Memory B cell (primary cell): Measurements from ENCODE around the gene OR5A1.
"Not testable (repeated sequence)": the region's sequence is repeated elsewhere in the genome, so short reads cannot be mapped to it uniquely, and the experiment has no call there.

Source experiments
- ATAC-seq: fragments of 150-1000 bp; cut with Tn5 transposase; 2 replicates; pipeline ENCODE4 v1.10.0; 2021; ENCODE audit warnings: low read depth, mild to moderate bottlenecking, moderate library complexity
- DNase-seq, 2 donors: peaks; one replicate each; pipeline ENCODE4 v3.0.0; 2022; ENCODE audit warnings: low spot score in 2 of 2
- H3K27ac Mint-ChIP-seq: one replicate; pipeline ENCODE4 v1.8.0; 2022; ENCODE audit warnings: mild to moderate bottlenecking, moderate library complexity, mixed read lengths
- H3K27me3 Mint-ChIP-seq: one replicate; pipeline ENCODE4 v1.8.0; 2022; ENCODE audit warnings: mixed read lengths
- H3K36me3 Mint-ChIP-seq: one replicate; pipeline ENCODE4 v1.8.0; 2022; ENCODE audit warnings: mild to moderate bottlenecking, mixed read lengths
- H3K4me1 Mint-ChIP-seq: one replicate; pipeline ENCODE4 v1.8.0; 2022; ENCODE audit warnings: mixed read lengths
- H3K4me3 Mint-ChIP-seq: one replicate; pipeline ENCODE4 v1.8.0; 2022; ENCODE audit warnings: mild to moderate bottlenecking, moderate library complexity, mixed read lengths
- H3K9me3 Mint-ChIP-seq: one replicate; pipeline ENCODE4 v1.8.0; 2022; ENCODE audit warnings: mixed read lengths

OR5A1 gene

DNA sequence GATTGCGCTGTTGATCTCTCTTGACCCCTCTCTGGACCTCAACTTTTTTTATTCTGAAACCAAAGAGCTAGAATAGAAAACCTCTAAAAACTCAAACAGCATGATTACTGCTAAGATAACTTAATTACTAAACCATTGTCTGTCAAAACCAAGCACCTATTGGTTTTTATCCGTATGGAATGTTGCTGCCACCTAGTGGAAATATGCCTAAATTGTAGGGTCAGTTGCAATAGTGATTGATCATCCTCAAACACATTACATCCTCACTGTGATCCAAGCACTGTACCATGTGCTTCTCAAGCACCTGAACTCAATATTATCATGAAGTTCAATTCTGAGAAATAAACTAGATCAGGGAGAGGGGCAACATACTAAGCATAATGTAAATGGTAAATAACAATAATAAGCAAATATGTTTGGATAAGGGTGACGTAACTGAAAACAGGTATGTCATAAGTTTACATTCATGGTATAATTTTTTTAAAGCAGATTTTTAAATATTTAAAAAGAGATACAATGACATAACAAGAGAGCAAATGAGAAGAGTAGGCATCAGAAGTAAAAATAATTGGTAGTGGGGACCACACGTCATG, 6.2 kb upstream of the OR5A1 start:
- Mint-ChIP-seq H3K4me3 (no peak overlapping the region), H3K9me3 (no peaks in the 10 kb centered on the region), H3K4me1 (peaks cover 4% of the 10 kb centered on the region), H3K36me3 (no peaks in the 10 kb centered on the region), H3K27me3 (peaks cover 4% of the 10 kb centered on the region), H3K27ac (no peak overlapping the region)
- ATAC-seq (peak; percentile 87), DNase-seq (peak; percentile 63 to 82)

DNA sequence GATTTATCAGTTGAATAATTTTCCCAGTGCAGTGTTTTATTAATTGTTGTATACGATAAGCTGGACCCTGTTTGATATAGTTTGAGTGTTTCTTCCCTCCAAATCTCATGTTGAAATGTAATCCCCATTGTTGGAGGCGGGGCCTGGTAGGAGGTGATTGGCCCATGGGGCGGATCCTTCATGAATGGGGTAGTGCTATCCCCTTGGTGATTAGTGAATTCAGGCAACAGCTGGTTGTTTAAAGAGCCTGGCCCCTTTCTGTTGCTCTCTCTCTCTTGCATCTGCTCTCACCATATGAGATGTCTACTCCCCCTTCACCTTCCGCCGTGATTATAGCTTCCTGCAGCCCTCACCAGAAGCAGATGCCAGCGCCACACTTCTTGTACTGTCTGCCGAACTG, 1.5 kb downstream of the OR5A1 start:
- no peaks in the 10 kb centered on the region for H3K4me1 Mint-ChIP-seq
- no peak overlapping the region for H3K27ac Mint-ChIP-seq
- no peaks in the 10 kb centered on the region for H3K36me3 Mint-ChIP-seq
- no peak overlapping the region for H3K4me3 Mint-ChIP-seq
- peaks cover 3% of the 10 kb centered on the region for H3K27me3 Mint-ChIP-seq
- DNase-seq: no peak
- H3K9me3 Mint-ChIP-seq: no peaks in the 10 kb centered on the region
- ATAC-seq: no peak

DNA sequence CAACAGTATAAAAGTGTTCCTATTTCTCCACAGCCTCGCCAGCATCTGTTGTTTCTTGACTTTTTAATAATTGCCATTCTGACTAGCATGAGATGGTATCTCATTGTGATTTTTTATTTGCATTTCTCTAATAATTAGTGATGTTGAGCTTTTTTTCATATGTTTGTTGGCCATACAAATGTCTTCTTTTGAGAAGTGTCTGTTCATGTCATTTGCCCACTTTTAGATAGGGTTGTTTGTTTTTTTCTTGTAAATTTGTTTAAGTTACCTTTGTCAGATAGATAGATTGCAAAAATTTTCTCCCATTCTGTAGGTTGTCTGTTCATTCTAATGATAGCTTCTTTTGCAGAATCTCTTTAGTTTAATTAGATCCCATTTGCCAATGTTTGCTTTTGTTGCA, 9.4 kb downstream of the OR5A1 start:
- not testable (repeated sequence) for H3K27ac Mint-ChIP-seq, H3K36me3 Mint-ChIP-seq, H3K4me1 Mint-ChIP-seq, DNase-seq, H3K4me3 Mint-ChIP-seq, ATAC-seq
- H3K9me3 Mint-ChIP-seq: peaks cover 11% of the 10 kb centered on the region
- H3K27me3 Mint-ChIP-seq: peaks cover 14% of the 10 kb centered on the region

- ATAC-seq (no peak), DNase-seq (no peak)
- H3K27ac Mint-ChIP-seq: no peak overlapping the region
Measured at GRCh38 chr11:59448484-59448883, 12.2 kb downstream of the OR5A1 start.

GRCh38 chr11:59456661-59457060, 20.4 kb downstream of the OR5A1 start, which contains the start of gene OR4D6:
Gene OR4D6 (plus strand): TSS chr11:59456961. CDS start chr11:59456961, 0 bp downstream.
- Mint-ChIP-seq H3K36me3 (no peaks in the 10 kb centered on the region), H3K4me3 (no peak within 1 kb of the TSS), H3K4me1 (no peaks in the 10 kb centered on the region), H3K9me3 (no peaks in the 10 kb centered on the region), H3K27ac (no peak within 1 kb of the TSS), H3K27me3 (peaks cover 18% of the 10 kb centered on the region)
- no peak for DNase-seq
- no peak for ATAC-seq

More at GRCh38 chr11:59448484-59448883, 12.2 kb downstream of the OR5A1 start:
- H3K4me1 Mint-ChIP-seq: no peaks in the 10 kb centered on the region
- H3K27me3 Mint-ChIP-seq: peaks cover 10% of the 10 kb centered on the region
- H3K4me3 Mint-ChIP-seq: no peak overlapping the region
- peaks cover 4% of the 10 kb centered on the region for H3K36me3 Mint-ChIP-seq
- peaks cover 11% of the 10 kb centered on the region for H3K9me3 Mint-ChIP-seq

DNA sequence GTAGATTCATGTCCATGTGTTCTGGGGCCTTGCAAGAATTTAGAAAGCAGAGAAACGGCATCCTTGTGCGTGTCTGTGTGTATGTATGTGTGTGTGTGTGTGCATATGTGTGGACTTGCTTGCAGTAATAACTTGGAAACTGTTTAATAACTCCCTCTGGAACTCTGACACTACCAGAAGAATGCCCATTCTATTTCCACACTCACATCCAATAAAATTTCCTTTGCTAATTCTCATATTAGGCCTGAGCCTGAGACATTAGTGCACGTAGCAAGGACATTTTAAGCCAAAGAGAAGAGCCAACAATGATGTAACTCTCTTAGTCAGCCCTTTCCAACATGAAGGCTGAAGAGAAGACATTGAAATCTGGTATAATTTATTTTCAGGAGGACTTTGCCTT, 23.6 kb downstream of the OR5A1 start:
- DNase-seq (no peak), ATAC-seq (no peak)
- Mint-ChIP-seq H3K4me1 (no peaks in the 10 kb centered on the region), H3K36me3 (no peaks in the 10 kb centered on the region), H3K27ac (no peak overlapping the region), H3K27me3 (peaks cover 20% of the 10 kb centered on the region), H3K4me3 (no peak overlapping the region), H3K9me3 (no peaks in the 10 kb centered on the region)

DNA sequence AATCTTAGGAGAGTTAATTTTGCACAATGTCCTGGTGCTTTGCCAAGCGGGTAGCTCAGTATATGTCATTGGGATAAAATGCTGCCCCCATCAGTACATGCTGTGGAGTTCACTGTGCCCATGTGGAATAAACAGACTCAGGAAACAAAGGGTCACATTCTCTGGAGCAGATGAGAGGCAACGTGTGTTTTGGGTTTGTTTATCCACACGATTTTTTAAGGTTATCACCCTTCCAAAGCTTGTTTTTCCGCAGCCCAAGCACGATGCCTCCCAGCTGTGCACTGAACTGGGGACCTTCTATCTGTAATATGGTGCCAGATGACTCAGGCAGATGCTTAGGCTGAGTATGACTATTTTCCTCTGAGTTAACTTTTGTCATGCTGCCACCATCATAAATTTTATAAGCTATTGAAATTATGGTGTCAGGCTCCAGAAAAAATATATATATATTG, 26.9 kb downstream of the OR5A1 start:
- Mint-ChIP-seq H3K27ac (no peak overlapping the region), H3K4me3 (no peak overlapping the region), H3K36me3 (no peaks in the 10 kb centered on the region), H3K4me1 (no peaks in the 10 kb centered on the region), H3K9me3 (no peaks in the 10 kb centered on the region), H3K27me3 (peaks cover 14% of the 10 kb centered on the region)
- ATAC-seq (no peak), DNase-seq (no peak)

- Mint-ChIP-seq H3K9me3 (no peaks in the 10 kb centered on the region), H3K4me1 (peaks cover 12% of the 10 kb centered on the region), H3K27me3 (peaks cover 7% of the 10 kb centered on the region), H3K27ac (no peak within 1 kb of the TSS), H3K4me3 (no peak within 1 kb of the TSS), H3K36me3 (no peaks in the 10 kb centered on the region)
- ATAC-seq: no peak
- DNase-seq: no peak
Measured at GRCh38 chr11:59473015-59473414, 36.7 kb downstream of the OR5A1 start, which contains the start of gene OR4D10. Gene OR4D10 (plus strand): TSS chr11:59473315. CDS start chr11:59477430, 4,115 bp downstream.

DNA sequence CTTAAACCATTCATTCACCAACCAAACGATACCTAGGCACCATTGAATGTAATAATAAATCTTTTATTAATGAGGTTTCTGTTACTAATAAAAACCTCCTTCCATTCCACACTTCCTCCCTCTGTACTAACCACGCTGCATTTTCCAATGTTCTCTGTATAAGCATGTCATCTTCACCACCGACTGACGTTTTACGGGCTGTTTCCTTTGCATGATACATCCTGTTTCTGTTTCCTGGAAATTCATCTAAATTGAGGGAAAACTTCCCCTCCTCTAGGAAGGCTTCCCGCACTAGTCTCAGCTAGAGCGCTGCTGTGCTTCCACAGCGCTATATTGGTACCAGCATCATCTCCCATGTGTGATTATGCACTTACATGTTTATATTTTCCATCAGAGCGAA, 38.9 kb downstream of the OR5A1 start:
- DNase-seq (no peak), ATAC-seq (no peak)
- Mint-ChIP-seq H3K36me3 (no peaks in the 10 kb centered on the region), H3K9me3 (no peaks in the 10 kb centered on the region), H3K4me1 (peaks cover 12% of the 10 kb centered on the region), H3K27me3 (peaks cover 10% of the 10 kb centered on the region), H3K4me3 (no peak overlapping the region), H3K27ac (no peak overlapping the region)

DNA sequence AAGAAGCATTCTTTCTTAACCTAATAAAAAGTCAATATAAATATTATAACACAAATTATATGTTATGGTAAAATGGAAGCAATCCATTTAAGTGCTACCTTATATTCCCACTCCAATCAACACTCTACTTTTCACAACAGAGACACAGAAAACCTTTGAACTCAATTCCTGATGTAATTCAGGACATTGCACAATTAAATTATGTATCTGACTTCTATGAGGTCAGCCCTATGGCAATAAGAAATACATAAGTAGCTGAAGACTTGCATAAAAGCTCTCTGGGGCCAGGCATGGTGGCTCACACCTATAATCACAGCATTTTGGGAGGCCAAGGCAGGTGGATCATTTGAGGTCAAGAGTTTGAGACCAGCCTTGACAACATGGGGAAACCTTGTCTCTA, 43.6 kb downstream of the OR5A1 start:
- Mint-ChIP-seq H3K9me3 (no peaks in the 10 kb centered on the region), H3K27me3 (peaks cover 13% of the 10 kb centered on the region), H3K4me1 (peaks cover 12% of the 10 kb centered on the region)

DNA sequence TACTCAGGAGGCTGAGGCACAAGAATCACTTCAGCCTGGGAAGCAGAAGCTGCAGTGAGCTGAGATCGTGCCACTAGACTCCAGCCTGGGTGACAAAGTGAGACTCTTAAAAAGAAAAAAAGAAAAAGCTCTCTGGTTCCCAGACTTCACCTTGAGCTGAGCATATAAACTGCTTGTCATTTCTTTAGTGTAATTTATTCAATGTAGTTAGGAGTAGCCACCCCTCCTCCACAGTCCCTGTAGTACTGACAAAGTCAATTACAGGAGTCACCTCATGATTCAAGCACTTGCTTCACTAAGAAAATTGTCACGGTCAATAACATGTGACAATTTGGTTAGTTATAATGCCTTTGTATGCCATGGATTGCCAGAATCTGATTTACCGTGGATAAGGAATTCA, 44.1 kb downstream of the OR5A1 start:
- H3K9me3 Mint-ChIP-seq: no peaks in the 10 kb centered on the region
- no peak overlapping the region for H3K27ac Mint-ChIP-seq
- DNase-seq (no peak), ATAC-seq (no peak)
- peaks cover 12% of the 10 kb centered on the region for H3K27me3 Mint-ChIP-seq
- peaks cover 10% of the 10 kb centered on the region for H3K4me1 Mint-ChIP-seq
- no peaks in the 10 kb centered on the region for H3K36me3 Mint-ChIP-seq
- no peak overlapping the region for H3K4me3 Mint-ChIP-seq

More for the DNA sequence above, 43.6 kb downstream of the OR5A1 start:
- no peak for DNase-seq
- no peaks in the 10 kb centered on the region for H3K36me3 Mint-ChIP-seq
- H3K27ac Mint-ChIP-seq: no peak overlapping the region
- no peak overlapping the region for H3K4me3 Mint-ChIP-seq
- ATAC-seq: no peak
